HT-29 (cell line): ENCODE results near the gene WWOX. TPM values are rescaled to one million over a fixed set of nuclear protein-coding genes. Genes with fewer than 3 reads are reported as not detected.

Experiments used
- DNase-seq: peaks from one replicate; pipeline ENCODE4 v3.0.0-alpha.2; 2015; ENCODE audit warnings: low spot score
- total RNA-seq: library from RNA; depleted of rRNA; stranded (reverse); fragments of >200 nt; shearing (Covaris generic); gene quantifications from 2 replicates; pipeline ENCODE4 v1.2.3, GENCODE V29; 2014

The WWOX gene
- total RNA-seq, 1 experiment from 2014 or later, result 27.3 TPM

DNA sequence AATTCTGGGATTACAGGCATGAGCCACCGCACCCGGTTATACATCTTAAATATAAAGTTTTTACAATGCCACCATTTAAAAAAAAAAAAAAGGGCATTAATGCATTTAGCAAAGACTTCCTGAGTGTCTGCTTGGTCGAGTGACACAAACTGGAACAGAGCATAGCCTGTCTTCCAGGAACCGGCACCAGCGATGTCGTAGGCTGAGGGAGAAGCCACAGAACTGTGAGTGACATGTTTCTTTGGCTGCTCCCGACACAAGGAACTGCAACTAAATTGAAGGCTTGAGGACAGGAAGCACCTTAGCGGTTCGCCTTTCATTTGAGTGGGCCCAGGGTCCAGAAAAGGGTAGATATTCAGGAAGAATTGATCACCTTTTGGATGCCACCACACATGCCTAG lies 783.3 kb downstream of the WWOX start:
- no peak for DNase-seq

DNA sequence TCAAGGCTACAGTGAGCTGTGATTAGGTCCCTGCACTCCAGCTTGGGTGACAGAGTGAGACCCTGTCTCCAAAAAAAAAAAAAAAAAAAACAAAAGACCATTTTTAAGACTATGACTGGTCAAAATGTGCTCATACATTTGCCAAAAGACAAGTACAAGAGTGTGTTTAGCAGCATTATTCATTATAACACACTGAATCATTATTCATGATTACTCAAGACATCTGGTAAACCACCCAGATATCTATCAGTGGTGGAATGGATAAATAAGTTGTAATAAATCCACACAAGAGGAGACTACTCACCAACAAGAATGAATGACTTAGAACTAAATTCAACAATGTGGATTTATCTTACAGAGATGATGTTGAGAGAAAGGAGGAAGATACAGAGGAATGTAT lies 784.8 kb downstream of the WWOX start:
- no peak for DNase-seq

DNA sequence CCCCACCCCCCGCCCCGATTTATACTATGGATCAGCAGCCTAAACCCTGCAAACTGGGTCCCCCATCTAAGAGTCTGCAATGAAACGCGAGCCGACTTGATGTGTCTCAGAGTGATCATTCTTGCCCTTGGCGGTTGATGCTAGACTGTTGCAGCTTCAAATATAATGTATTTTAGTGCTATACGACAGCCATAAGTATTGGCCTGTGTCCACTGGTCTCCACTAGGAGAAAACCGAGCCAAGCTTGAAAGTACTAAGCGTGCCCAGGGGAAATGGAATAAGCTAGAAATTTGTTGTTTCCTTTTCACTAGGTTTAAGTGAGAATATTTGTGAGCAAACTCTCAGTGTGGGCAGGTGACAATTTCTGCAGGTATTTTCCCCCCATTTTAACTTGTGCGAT lies 789.9 kb downstream of the WWOX start:
- no peak for DNase-seq

DNA sequence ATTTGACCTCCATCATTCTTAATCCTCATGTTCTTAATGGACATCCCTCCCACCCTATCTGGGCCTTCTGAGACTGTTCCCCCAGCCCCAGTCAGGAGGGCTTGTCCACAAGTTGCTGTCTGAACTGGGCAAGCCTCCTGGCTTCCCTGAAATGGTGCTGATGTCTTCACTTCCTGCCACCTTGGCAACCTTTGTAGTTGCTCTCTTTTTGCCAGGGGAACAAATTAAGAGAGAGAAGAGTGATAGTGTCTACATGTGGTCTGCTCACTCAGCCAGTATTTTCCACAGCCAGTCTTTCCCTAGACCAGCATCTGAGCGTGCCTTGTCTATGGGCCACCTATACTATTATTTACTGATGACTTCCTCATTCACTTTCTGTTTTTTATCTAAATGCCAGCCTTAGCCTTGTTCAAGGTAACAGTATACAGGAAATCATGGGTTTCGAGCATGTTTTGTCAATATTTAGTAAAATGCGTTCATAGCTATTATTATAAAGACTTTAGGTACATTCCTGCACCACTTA lies 791.0 kb downstream of the WWOX start:
- no peak for DNase-seq

DNA sequence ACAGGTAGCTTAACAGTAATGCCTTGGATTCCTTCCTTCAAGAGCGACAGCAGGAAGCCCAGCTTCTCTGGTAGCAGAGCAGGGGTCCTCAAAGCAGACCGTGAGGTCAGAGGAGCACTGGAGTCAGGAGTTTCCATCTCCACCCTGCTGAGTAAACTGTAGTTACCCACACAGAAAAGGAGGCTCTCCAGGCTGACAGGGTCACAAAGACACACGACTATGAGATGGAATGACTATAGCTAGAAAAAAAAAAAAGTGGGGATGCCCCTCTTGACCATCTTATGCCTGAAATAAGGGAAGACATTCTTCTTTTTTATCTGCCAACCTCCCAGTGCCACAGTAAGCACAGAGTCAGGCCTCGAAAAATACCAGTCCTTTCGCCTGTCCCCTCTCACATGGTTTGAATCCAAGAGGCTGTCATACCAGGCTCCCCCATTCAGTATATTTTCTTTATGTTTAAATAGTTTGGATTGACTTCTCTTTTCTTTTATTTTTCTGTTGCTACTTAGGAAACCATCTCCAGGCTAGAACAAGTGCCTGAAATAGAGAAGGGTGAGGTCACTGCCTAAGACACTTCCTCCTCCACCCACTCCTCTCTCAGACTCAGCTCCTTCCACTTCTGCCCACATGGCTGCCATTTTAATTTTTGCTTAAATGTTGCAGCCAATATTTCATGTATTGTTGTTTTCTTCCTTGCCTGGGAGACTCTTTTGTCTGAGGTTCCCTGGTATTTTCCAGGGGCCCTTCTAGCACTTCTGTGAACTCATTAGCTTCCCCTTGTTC lies 793.7 kb downstream of the WWOX start:
- DNase-seq, result no peak

DNA sequence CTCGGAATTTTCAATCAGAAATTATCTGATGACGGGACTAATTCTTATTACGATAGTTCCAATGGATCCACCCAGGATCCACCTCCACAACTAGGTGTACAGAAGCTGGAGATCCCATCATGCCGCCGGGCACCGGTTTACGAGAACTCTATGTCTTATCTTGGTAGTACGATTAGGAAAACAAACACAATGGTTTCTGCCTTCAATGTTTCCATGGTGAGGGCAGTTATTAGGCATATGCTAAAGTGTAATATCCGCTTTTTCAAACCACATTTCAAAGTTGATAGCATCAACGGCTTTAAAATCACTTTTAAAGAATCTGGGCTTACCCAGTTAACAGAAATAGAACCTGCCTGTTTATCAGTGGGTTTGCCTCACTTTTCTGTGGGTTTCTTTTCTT lies 795.4 kb downstream of the WWOX start:
- no peak for DNase-seq

DNA sequence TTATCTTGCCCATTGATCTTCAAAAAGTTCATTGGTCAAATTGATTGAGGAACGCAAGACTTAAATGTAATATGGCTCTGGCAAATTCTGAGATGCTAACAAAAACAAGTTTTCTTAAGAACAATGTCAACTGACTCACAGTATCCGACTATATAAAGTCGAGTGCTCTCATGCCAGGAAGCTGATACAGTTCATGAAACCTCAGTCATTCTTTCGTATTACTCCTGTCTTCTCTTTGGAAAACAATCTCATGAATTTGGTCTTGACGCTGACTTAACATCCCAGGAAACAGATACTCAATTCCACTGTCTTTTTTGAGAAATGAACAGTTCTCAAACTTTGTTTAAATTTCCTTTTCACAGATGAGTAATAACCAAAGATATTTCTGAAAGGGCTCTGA lies 796.2 kb downstream of the WWOX start:
- no peak for DNase-seq

DNA sequence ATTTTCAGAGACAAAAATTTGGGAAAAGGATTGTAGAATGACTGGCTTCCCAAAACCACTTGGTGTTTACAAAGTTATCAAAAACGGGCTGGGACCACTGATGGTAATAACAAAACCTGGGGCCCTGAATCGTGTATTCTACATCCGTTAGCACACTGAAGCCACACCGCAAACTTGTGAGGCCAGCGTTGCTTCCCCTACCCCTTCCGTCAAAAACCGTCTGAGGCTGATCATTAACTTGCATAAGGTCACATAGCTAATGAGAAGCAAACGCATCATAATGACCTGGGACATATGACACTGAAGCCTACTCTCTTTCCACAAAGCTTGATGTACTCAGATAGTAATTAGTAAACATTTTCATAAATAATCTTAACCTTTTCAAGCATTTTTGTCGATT lies 796.8 kb downstream of the WWOX start:
- no peak for DNase-seq

DNA sequence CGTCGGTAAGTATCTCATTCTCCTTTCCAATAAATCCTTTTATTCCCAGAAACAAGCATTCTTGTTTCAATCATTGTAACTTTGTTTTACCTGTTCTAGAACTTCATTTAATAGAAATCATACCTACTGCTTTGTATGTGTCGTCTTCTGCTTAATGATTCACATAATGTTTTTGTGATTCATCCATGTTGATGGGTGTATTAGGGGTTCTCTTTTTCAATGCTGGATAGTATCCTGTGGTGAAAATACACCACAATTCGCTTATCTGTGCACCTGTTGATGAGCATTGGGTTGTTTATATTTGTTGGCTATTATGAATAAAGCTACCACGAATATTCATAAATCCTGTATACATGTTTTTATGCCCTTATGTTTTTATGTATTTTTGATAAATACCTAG lies 797.8 kb downstream of the WWOX start:
- no peak for DNase-seq

DNA sequence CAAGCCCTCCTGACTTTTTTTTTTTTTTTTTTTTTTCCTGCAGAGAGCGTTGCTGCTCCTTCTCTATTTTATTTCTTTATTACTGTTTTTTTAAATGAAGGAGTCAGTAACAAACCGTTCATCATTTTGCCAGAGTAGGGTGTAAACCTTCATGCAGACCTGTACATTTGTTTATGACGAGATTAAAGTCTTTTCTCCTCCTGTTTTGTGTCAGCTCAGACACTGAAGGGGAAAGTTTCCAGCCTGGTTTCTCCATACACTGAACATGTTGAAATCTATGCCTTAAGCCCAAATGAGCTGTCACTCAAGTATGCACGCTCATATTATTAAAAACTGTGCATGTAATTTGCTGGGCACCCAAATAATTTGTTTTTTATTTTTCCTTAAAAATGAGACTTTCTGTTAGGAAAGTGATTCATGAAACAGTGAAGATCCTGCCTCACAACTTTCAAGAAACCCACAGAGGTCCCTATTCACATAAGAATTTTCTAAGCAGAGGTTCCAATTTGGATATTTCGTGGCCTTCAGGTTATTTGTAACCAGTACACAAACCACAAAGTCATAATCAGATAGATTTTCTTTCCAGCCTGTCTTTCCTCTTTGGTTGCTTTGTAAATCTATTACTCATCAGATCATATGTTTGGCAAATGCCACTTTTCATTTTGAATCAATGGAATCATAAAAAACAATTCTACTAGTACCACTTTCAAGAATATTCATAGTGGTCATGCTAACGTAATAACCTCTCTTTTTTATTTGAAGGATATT lies 800.8 kb downstream of the WWOX start:
- no peak for DNase-seq

DNA sequence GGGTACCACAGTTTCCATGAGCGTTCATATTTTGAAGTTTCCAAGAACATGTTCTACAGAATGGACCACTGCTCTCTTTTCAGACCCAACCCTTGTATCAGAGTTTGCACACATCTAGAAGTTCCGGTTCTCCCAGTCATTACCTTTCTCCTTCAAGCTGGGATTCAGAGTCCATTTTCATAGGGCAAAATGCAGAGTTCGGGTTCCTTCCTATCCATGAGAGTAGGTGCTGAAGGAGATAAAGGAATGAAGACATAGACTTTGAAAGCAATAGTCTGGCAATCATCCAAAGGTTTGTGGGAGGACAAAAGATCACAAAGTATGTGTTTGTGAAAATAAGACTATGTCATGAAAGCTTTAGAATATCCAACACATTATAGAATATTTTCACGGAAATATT lies 801.5 kb downstream of the WWOX start:
- DNase-seq, result no peak

DNA sequence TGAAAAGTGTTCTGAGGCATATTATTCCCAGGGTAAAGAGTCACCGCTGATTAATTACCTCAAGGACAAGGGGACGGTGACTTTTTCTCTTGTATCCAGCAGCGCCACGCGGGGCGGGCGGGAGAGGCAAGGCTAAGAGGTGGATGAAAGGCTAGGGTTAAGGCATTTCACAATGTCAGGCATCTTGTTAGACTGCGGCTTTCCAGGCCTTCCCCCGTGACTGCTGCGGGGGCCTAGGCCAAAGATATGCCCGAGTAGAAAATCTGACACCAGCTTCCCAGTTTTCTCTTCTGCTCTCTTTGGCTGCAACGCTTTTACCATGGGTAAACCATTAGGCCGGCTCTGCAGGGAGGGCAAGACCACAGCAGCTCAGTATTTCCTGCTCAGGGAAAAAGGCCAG lies 802.9 kb downstream of the WWOX start:
- DNase-seq, result no peak

DNA sequence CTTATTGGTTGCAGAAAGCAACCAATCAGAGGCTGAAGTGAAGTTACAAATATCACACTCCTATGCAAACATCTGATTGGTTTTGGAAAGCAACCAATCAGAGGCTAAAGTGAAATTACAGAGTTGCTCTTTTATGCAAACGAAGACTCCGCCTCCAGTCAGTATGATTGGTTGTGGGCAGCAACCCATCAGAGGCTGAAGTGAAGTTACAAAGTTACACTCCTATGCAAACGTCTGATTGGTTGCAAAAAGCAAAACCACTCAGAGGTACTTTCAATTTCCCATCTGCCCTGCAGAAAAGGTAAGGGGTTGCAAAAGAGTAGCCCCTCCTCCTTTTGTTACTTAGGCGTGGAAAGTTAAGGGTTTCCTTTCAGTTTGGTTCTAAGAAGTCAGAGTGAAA lies 803.8 kb downstream of the WWOX start:
- no peak for DNase-seq

DNA sequence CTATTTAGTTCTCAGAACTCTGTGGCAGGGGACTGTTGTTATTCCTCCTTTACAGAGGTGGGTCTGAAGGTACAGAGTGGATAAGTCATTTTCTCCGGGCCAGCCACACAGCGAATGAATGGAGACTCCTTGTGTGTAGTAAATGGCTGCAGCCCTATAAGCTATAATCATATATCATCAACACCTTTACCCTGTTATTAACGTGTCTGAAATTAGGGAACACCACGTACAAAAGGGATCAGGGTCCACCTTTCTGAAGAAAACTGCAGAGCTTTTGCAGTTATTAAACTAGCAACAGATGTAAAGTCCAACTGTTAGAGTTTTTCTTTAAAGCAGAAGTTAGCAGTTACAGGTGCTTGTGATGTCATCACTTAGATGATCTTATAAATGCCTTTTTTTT lies 804.4 kb downstream of the WWOX start:
- DNase-seq, result no peak

DNA sequence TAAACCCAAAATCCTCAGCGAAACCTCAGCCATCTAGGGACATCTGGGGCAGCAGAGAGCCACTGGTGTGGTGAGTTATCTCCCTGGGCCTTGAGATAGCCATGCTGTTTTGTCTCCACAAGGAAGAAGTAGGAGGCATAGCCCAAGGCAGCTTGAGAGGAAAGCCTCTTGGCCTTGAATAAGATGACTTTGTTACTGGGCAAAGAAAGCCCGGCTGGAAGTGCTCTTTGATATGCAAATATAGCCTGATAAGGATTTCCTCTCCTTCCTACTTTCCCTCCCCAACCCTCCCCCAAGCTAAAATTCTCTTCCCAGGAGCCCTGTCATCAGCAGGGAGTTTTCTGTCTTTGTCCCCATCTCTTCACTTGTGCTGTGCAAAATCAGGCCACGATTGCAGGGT lies 806.7 kb downstream of the WWOX start:
- DNase-seq, result no peak

DNA sequence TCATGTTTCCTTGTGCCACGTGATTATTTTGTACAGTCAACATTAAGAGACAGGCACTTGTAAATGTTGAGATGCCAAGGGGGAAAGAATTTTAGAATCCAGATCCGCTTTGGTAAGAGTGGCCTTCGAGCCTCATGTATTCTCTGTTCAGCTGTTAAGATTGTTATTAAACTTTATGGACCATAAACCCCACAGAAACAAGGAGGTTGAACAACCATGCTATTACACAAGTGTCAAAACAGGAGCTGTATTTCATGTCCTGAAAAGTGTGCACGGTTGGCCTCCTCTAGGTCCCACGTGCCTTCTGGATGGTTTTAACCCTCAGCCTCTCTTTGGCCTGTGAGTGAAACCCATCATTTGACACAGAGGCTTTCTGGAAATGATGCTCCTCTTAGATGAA lies 809.8 kb downstream of the WWOX start:
- no peak for DNase-seq

DNA sequence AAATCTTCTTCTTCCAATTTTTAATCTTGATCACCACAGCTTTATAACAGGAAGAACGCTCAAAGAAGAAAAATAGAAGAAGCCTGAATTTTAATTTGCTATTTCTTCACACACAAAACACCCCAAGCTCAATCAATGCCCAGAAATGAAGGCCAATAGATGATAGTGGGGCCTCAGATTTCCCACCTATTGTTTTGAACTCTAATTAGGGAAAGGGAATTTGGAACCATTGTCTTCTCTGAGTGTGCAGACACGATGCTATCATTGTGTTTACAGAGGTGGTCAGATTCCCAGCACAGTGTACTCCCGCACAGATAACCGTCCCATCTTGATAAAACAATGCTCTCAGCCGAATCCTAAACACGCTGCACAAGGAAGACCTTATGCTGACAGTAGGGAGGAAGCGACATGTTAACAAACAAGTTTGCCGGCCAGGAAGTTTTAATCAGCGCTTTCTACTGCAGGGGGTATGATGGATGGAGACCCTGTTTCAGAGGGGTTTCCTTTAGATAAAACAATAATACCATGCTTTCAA lies 816.4 kb downstream of the WWOX start:
- DNase-seq, result no peak

DNA sequence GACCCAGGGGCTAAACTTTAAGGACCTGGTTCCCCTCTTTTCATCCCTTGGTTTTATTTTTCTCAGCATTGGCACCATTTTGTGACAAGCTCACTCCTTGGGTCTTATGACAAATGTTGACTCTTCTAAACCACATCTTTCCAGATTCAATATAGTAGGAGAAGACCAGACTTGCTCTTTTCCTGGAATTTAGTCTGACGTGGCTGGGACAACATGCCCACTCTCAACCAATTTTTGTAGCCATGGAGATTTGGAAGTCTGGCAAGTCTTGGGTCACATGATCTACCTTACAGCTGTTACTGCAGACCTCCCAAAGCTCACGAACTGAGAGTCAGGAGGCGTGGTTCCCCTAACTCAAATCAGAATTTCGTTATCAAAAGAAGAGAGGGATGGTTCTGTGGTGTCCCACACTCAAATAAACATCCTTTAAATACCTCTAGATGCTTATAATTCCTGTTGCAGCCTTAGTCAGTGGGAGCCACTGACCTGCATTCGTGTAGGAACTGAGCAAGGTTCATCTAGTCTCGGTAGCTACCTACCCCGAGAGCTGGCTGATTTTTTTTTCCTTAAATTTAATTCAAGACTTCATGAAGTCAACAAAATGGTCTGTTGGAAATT lies 817.6 kb downstream of the WWOX start:
- no peak for DNase-seq

DNA sequence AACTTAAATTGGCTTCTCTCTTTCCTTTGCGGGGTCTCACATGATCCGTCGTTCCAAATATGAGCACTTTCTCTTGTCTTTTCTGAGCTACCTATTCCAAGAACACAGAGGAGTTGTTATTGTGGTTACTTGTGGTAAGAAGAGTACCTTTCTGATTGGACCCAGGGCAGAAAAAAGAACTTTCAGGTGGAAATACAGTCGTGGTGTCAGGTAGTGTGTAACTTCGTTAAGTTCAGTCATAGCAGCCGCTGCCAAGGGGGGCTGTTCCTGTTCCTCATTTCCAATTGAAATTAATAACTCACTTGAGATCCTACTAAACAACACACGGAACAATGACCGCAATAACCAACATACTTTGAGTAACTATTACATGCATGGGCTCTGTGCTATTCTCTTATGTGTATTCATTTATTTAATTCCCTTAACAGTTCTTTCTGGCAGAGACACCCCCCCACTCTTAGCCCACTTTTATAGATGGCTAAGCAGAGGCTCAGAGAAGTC lies 819.4 kb downstream of the WWOX start:
- no peak for DNase-seq

DNA sequence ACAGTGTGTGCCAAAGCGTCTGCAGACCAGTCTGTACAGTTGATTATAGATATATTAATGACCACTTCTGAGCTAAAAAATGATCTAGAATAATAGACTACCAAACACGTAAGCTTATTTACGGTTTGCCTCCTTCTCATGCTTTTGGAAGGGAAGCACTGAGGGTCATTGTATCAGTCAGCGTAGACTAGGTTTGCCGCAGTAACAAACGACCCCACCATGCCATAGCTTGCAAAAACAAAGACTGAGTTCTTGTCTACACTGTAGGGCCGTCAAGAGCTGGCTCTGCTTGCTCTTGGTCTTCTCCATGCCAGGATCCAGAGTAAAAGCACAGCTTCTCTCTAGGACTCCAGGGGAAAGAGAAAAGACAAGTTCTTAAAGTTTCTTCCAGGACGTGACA lies 820.4 kb downstream of the WWOX start:
- DNase-seq, result no peak

DNA sequence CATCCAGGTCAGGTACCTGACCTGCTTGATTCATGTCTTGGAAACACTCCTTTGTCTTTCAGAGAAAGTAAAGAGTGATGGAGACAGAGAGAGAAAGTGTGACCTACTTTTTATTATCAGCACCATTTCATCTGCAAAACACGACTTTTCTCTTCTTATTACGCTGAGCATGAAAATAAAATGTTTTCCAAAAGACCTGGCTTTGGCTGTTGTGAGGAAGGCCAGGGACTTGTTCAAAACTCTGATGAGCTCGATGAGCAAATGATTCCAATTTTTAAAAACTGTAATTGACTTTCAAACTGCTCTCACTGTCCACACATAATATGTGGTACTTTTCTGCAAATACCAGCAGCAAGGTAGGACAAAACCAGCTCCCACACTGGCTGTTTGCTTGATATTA lies 821.2 kb downstream of the WWOX start:
- no peak for DNase-seq

DNA sequence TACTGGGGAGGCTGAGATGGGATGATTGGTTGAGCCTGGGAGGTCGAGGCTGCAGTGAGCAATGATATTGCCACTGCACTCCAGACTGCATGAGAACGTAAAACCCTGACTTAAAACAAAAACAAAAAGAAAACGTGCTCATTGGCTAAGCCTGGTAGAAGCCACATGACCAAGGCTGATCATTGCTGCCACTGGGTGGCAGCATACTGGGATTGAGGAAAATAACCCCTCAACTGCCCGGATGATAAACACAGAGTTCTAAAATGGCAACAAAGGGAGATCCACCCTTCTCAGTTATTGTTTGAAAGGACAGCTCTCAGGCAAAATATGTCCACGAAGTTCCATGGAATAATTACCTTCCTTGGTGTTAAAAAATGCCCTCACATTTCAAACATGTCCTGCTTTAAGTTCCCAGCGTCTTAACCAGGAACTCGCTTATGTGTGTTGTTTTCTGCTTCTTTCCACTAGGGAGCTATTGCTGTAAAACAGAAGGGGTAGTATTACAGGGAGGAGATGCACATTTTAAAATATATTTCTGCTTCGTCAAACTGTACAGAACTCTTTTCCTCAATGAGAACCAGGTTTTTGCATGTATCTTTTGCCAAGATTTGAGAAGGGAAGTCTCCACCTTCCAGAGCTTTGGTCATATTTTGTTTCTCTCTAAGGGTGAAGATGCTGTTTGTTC lies 825.8 kb downstream of the WWOX start:
- peak; percentile 58 for DNase-seq
